Nephron (organoid): ENCODE results near the gene MRPL22.

ENCODE experiments used
- H3K27ac Mint-ChIP-seq, 3 experiments: 2 replicates each; pipeline ENCODE4 v1.8.0; 2020; ENCODE audit warnings: mixed read lengths in 3 of 3, mild to moderate bottlenecking in 2 of 3, moderate library complexity in 1 of 3
- H3K27me3 Mint-ChIP-seq: 2 replicates; pipeline ENCODE4 v1.8.0; 2021; ENCODE audit warnings: low read depth, mild to moderate bottlenecking, moderate library complexity, mixed read lengths
- H3K36me3 Mint-ChIP-seq: 2 replicates; pipeline ENCODE4 v1.8.0; 2020; ENCODE audit warnings: low read depth, mixed read lengths
- H3K4me1 Mint-ChIP-seq: 2 replicates; pipeline ENCODE4 v1.8.0; 2020; ENCODE audit warnings: mixed read lengths
- H3K4me3 Mint-ChIP-seq, 3 experiments: 2 replicates each; pipeline ENCODE4 v1.8.0; 2020; ENCODE audit warnings: mild to moderate bottlenecking in 3 of 3, mixed read lengths in 3 of 3, moderate library complexity in 2 of 3
- H3K9me3 Mint-ChIP-seq: 2 replicates; pipeline ENCODE4 v1.8.0; 2020; ENCODE audit warnings: mixed read lengths
- TF ChIP-seq, protein P1 (sequence below), 3 experiments: fragments of 200-600 bp; sonication (generic); IDR thresholded peaks; one replicate each; pipeline ENCODE4 v1.5.0; 2021; ENCODE audit warnings: antibody characterized with exemption in 3 of 3; ENCODE audit not compliant: unreplicated experiment in 3 of 3

MRPL22 gene

DNA sequence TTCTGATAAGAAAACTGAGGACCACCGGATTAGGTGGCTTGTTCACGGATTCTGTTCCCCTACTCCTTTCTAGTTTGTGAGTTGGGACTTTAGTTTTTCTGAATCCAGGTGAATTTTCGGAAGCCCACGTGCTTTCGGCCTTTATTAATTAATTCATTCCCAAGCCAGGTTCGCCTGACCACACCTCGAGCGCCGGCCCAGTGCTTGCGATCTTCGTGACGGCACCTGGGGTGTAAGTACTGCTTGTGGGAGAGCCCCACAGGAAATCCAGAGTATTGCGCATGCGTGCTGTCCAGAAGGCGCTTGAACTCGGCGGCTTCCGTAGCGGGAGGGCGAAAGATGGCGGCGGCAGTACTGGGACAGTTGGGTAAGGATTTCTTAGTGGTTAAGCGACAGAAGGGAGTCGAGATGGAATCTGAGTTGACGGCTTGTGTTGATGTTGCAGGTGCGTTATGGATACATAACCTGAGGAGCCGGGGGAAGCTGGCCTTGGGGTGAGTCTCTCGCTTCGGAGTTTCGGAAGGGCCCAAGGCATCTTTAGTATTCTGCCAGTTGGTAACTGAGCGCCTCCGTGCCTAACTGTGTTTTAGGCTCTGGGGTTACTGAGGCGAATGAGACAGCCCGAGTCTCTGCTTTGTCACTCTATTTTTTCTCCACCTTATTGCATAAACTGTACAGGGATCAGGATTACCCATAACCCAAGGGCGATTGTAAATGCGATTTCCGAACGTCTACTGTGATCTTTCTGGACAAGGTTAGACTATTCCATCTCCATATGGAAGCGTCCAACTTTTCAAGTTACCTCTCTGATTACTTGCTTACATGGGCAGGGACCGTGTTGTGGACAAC is at the start of gene MRPL22:
Gene MRPL22 (plus strand): TSS at position 302 of the 849 bp plus-strand sequence. CDS start 38 bp downstream, at position 340.
- Mint-ChIP-seq H3K9me3 (no peaks in the 10 kb centered on the region), H3K4me3 (peak within 1 kb of the TSS; percentile 95 to 100 (median 96)), H3K27ac (peak within 1 kb of the TSS; percentile 95 to 99 (median 97)), H3K27me3 (no peaks in the 10 kb centered on the region), H3K36me3 (no peaks in the 10 kb centered on the region), H3K4me1 (peaks cover 20% of the 10 kb centered on the region)
- TF ChIP-seq, protein P1, sequence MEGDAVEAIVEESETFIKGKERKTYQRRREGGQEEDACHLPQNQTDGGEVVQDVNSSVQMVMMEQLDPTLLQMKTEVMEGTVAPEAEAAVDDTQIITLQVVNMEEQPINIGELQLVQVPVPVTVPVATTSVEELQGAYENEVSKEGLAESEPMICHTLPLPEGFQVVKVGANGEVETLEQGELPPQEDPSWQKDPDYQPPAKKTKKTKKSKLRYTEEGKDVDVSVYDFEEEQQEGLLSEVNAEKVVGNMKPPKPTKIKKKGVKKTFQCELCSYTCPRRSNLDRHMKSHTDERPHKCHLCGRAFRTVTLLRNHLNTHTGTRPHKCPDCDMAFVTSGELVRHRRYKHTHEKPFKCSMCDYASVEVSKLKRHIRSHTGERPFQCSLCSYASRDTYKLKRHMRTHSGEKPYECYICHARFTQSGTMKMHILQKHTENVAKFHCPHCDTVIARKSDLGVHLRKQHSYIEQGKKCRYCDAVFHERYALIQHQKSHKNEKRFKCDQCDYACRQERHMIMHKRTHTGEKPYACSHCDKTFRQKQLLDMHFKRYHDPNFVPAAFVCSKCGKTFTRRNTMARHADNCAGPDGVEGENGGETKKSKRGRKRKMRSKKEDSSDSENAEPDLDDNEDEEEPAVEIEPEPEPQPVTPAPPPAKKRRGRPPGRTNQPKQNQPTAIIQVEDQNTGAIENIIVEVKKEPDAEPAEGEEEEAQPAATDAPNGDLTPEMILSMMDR (IDR thresholded peaks at IDR 0.05; ENCODE audit: unreplicated experiment in 3 of 3): no peak

DNA sequence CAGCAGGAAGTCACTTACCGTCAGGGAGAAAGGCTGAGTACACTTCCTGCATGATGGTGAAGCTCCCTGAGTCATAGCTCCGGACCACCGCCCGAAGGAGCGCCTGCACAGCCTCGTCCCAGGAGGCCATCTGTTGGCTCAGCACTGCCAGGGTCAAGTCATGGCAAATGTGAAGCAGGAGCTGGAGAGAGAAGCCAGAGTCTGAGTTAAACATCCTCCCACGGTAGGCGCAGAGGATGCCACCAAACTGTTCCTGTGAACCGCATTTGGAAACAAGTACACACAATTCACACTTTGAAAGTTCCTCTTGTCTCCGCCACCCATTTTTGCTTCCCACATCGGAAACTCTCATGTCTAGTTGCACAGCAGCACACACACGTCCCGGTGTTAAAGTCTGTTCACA is 48.5 kb upstream of the MRPL22 start:
- TF ChIP-seq, protein P1 (IDR thresholded peaks at IDR 0.05; ENCODE audit: unreplicated experiment in 3 of 3): no peak
- Mint-ChIP-seq H3K36me3 (peaks cover 75% of the 10 kb centered on the region), H3K9me3 (no peaks in the 10 kb centered on the region), H3K27ac (no peak overlapping the region), H3K4me3 (no peak overlapping the region), H3K4me1 (no peaks in the 10 kb centered on the region), H3K27me3 (no peaks in the 10 kb centered on the region)

DNA sequence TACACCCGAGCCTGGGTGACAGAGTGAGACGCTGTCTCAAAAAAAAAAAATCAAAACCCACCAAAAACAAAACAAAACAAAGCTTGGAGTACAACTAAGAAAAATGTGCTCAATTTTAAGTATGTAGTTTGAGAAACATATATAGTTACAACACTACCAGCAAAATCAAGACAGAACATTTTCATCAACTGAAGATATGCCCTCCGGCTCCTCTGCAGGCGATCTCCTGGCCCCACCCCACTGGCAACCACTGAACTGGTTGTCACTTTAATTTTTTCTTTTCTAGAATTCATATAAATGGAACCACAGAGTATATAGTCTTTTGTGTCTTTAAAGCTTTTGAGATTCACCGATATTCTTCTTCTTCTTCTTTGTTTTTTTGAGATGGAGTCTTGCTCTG is 47.5 kb upstream of the MRPL22 start:
- peaks cover 71% of the 10 kb centered on the region for H3K36me3 Mint-ChIP-seq
- no peak overlapping the region for H3K4me3 Mint-ChIP-seq
- no peak overlapping the region for H3K27ac Mint-ChIP-seq
- no peaks in the 10 kb centered on the region for H3K9me3 Mint-ChIP-seq
- no peaks in the 10 kb centered on the region for H3K4me1 Mint-ChIP-seq
- TF ChIP-seq, protein P1 (IDR thresholded peaks at IDR 0.05; ENCODE audit: unreplicated experiment in 3 of 3): no peak
- no peaks in the 10 kb centered on the region for H3K27me3 Mint-ChIP-seq

DNA sequence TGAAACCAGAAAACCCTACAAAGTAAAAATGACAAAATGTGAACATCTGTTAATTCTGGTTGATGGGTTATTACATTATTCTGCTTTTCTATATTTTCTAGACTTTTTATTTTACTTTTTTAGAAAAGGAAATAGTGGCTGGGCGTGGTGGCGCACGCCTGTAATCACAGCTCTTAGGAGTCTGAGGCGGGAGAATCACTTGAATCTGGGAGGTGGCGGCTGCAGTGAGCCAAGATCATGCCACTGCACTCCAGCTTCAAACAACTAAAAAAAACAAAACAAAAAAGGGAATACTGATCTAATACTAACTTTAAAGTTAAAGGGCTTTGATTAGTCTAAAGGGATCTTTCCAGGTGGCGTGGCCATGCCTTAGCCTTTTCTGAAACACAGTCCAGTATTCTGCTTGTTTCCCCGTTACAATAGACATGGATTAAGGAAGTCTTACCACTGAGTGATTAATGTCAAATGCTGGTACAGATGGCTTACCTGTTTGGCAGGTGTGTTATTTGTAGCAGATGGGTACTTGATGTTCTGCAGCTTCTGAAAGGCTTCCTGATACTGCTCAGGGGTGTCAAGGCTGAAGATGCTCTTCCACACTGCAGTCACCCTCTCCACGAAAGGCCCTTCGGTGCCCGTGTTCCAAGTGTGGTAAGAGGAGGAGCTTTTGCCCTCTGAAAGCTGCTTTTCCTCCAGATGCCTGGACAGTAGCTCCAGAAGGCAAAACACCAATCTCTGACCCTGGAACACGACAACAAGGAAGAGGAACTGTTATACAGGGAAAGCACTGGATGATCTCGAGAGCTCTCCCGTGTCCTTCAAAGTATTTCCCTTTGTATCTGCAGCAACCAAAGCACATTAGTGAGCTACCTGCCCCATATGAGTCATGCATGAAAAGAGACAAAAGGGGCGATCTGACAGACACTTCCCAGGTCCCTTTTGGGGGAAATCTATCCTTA is 45.0 kb upstream of the MRPL22 start:
- H3K9me3 Mint-ChIP-seq: no peaks in the 10 kb centered on the region
- TF ChIP-seq, protein P1 (IDR thresholded peaks at IDR 0.05; ENCODE audit: unreplicated experiment in 3 of 3): no peak
- no peaks in the 10 kb centered on the region for H3K27me3 Mint-ChIP-seq
- H3K4me1 Mint-ChIP-seq: no peaks in the 10 kb centered on the region
- peaks cover 75% of the 10 kb centered on the region for H3K36me3 Mint-ChIP-seq
- H3K27ac Mint-ChIP-seq: no peak overlapping the region
- no peak overlapping the region for H3K4me3 Mint-ChIP-seq

DNA sequence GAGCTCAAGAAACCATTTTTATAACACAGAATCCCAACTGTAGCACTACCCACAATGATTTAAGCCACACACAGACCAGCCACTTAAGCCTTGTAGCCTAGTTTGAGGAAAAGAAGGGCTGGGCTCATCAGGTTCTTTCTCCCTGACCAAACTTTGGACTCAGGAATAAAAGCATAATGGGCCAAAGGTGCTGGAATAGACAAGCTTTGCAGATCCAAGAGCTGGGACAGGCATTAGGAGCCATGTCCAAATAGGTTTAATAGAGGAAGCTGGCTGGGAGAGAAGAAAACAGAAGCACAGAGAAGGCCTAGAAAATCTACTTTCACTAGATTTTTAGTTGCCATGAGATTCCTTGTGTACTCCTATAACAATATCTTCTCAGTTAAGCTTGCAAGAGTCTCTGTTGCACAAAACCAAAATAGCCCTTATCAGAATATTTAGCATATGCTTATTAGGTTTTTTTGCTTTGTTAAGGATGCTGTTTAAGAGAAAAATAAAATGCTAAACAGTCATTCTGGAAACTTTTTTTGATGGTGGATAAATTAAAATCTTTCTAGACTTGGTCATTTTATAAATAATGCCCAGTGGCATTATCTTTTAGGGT is 44.2 kb upstream of the MRPL22 start:
- Mint-ChIP-seq H3K27me3 (no peaks in the 10 kb centered on the region), H3K9me3 (no peaks in the 10 kb centered on the region), H3K27ac (no peak overlapping the region), H3K4me3 (no peak overlapping the region), H3K36me3 (peaks cover 67% of the 10 kb centered on the region), H3K4me1 (no peaks in the 10 kb centered on the region)
- TF ChIP-seq, protein P1 (IDR thresholded peaks at IDR 0.05; ENCODE audit: unreplicated experiment in 3 of 3): no peak
